Activated naive CD8-positive, alpha-beta T cell (primary cell): ENCODE measurements around the gene SMG6.
"Not testable (repeated sequence)": the region's sequence is repeated elsewhere in the genome, so short reads cannot be mapped to it uniquely, and the experiment has no call there.

Experiments used
- H3K27ac Mint-ChIP-seq: one replicate; pipeline ENCODE4 v1.8.0; 2021; ENCODE audit warnings: mixed read lengths
- H3K27me3 Mint-ChIP-seq: one replicate; pipeline ENCODE4 v1.8.0; 2021; ENCODE audit warnings: mixed read lengths
- H3K36me3 Mint-ChIP-seq: one replicate; pipeline ENCODE4 v1.8.0; 2021; ENCODE audit warnings: mixed read lengths
- H3K4me1 Mint-ChIP-seq: one replicate; pipeline ENCODE4 v1.8.0; 2021; ENCODE audit warnings: low read depth, mixed read lengths
- H3K4me3 Mint-ChIP-seq: one replicate; pipeline ENCODE4 v1.8.0; 2021; ENCODE audit warnings: mild to moderate bottlenecking, mixed read lengths
- H3K9me3 Mint-ChIP-seq: one replicate; pipeline ENCODE4 v1.8.0; 2021; ENCODE audit warnings: low read depth, mixed read lengths

Gene SMG6

GRCh38 chr17:2156666-2157065, 146.9 kb downstream of the SMG6 start:
- Mint-ChIP-seq H3K4me3 (no peak overlapping the region), H3K27ac (no peak overlapping the region), H3K27me3 (no peaks in the 10 kb centered on the region), H3K4me1 (peaks cover 19% of the 10 kb centered on the region), H3K9me3 (no peaks in the 10 kb centered on the region), H3K36me3 (peaks cover 2% of the 10 kb centered on the region)

GRCh38 chr17:2155573-2155972, 148.0 kb downstream of the SMG6 start:
- Mint-ChIP-seq H3K27ac (no peak overlapping the region), H3K36me3 (peaks cover 2% of the 10 kb centered on the region), H3K9me3 (no peaks in the 10 kb centered on the region), H3K4me1 (peaks cover 21% of the 10 kb centered on the region), H3K27me3 (no peaks in the 10 kb centered on the region), H3K4me3 (no peak overlapping the region)

- no peaks in the 10 kb centered on the region for H3K27me3 Mint-ChIP-seq
- peak overlapping the region; percentile 46 for H3K27ac Mint-ChIP-seq
- H3K36me3 Mint-ChIP-seq = peaks cover 6% of the 10 kb centered on the region
- H3K4me3 Mint-ChIP-seq = no peak overlapping the region
- no peaks in the 10 kb centered on the region for H3K9me3 Mint-ChIP-seq
- peaks cover 10% of the 10 kb centered on the region for H3K4me1 Mint-ChIP-seq
Measured at GRCh38 chr17:2151358-2152033, 152.1 kb downstream of the SMG6 start.

- Mint-ChIP-seq H3K36me3 (peaks cover 6% of the 10 kb centered on the region), H3K27ac (no peak overlapping the region)
Measured at GRCh38 chr17:2150806-2151205, 152.8 kb downstream of the SMG6 start.

GRCh38 chr17:2149934-2150333, 153.7 kb downstream of the SMG6 start:
- Mint-ChIP-seq H3K27me3 (no peaks in the 10 kb centered on the region), H3K4me3 (no peak overlapping the region), H3K36me3 (peaks cover 6% of the 10 kb centered on the region), H3K4me1 (peaks cover 6% of the 10 kb centered on the region), H3K9me3 (no peaks in the 10 kb centered on the region), H3K27ac (no peak overlapping the region)

More at GRCh38 chr17:2150806-2151205, 152.8 kb downstream of the SMG6 start:
- H3K9me3 Mint-ChIP-seq = no peaks in the 10 kb centered on the region
- no peak overlapping the region for H3K4me3 Mint-ChIP-seq
- peaks cover 12% of the 10 kb centered on the region for H3K4me1 Mint-ChIP-seq
- no peaks in the 10 kb centered on the region for H3K27me3 Mint-ChIP-seq

GRCh38 chr17:2146132-2146871, 157.3 kb downstream of the SMG6 start:
- Mint-ChIP-seq H3K4me1 (peaks cover 7% of the 10 kb centered on the region), H3K4me3 (no peak overlapping the region), H3K36me3 (peaks cover 7% of the 10 kb centered on the region), H3K27me3 (no peaks in the 10 kb centered on the region), H3K9me3 (no peaks in the 10 kb centered on the region), H3K27ac (no peak overlapping the region)

GRCh38 chr17:2144701-2145100, 158.9 kb downstream of the SMG6 start:
- Mint-ChIP-seq H3K4me1 (peaks cover 6% of the 10 kb centered on the region), H3K9me3 (no peaks in the 10 kb centered on the region), H3K27me3 (no peaks in the 10 kb centered on the region), H3K36me3 (peaks cover 7% of the 10 kb centered on the region), H3K27ac (no peak overlapping the region), H3K4me3 (no peak overlapping the region)

GRCh38 chr17:2143332-2143731, 160.3 kb downstream of the SMG6 start:
- no peak overlapping the region for H3K4me3 Mint-ChIP-seq
- H3K9me3 Mint-ChIP-seq = no peaks in the 10 kb centered on the region
- no peaks in the 10 kb centered on the region for H3K27me3 Mint-ChIP-seq
- H3K4me1 Mint-ChIP-seq = peaks cover 14% of the 10 kb centered on the region
- no peak overlapping the region for H3K27ac Mint-ChIP-seq
- peaks cover 2% of the 10 kb centered on the region for H3K36me3 Mint-ChIP-seq

GRCh38 chr17:2142682-2143081, 160.9 kb downstream of the SMG6 start:
- not testable (repeated sequence) for H3K27me3 Mint-ChIP-seq, H3K9me3 Mint-ChIP-seq, H3K36me3 Mint-ChIP-seq, H3K4me3 Mint-ChIP-seq, H3K27ac Mint-ChIP-seq
- peaks cover 21% of the 10 kb centered on the region for H3K4me1 Mint-ChIP-seq

GRCh38 chr17:2140683-2141082, 162.9 kb downstream of the SMG6 start:
- no peak overlapping the region for H3K27ac Mint-ChIP-seq
- H3K9me3 Mint-ChIP-seq = no peaks in the 10 kb centered on the region
- no peaks in the 10 kb centered on the region for H3K27me3 Mint-ChIP-seq
- H3K4me3 Mint-ChIP-seq = no peak overlapping the region
- H3K36me3 Mint-ChIP-seq = peaks cover 4% of the 10 kb centered on the region
- H3K4me1 Mint-ChIP-seq = peaks cover 20% of the 10 kb centered on the region

GRCh38 chr17:2138761-2139160, 164.8 kb downstream of the SMG6 start:
- Mint-ChIP-seq H3K4me3 (no peak overlapping the region), H3K27ac (peak overlapping the region; percentile 81), H3K27me3 (no peaks in the 10 kb centered on the region)

GRCh38 chr17:2138318-2138717, 165.3 kb downstream of the SMG6 start:
- peaks cover 4% of the 10 kb centered on the region for H3K36me3 Mint-ChIP-seq
- no peaks in the 10 kb centered on the region for H3K27me3 Mint-ChIP-seq
- peaks cover 20% of the 10 kb centered on the region for H3K4me1 Mint-ChIP-seq
- no peak overlapping the region for H3K4me3 Mint-ChIP-seq
- peak overlapping the region; percentile 81 for H3K27ac Mint-ChIP-seq
- no peaks in the 10 kb centered on the region for H3K9me3 Mint-ChIP-seq

More at GRCh38 chr17:2138761-2139160, 164.8 kb downstream of the SMG6 start:
- Mint-ChIP-seq H3K36me3 (peaks cover 4% of the 10 kb centered on the region), H3K9me3 (no peaks in the 10 kb centered on the region), H3K4me1 (peaks cover 20% of the 10 kb centered on the region)

GRCh38 chr17:2137342-2138098, 166.1 kb downstream of the SMG6 start:
- Mint-ChIP-seq H3K4me1 (peaks cover 18% of the 10 kb centered on the region), H3K27ac (peak overlapping the region; percentile 68), H3K36me3 (peaks cover 3% of the 10 kb centered on the region), H3K27me3 (no peaks in the 10 kb centered on the region), H3K9me3 (no peaks in the 10 kb centered on the region), H3K4me3 (no peak overlapping the region)

- Mint-ChIP-seq H3K27ac (no peak overlapping the region), H3K9me3 (no peaks in the 10 kb centered on the region), H3K4me1 (peaks cover 18% of the 10 kb centered on the region), H3K36me3 (peaks cover 4% of the 10 kb centered on the region), H3K27me3 (no peaks in the 10 kb centered on the region), H3K4me3 (no peak overlapping the region)
Measured at GRCh38 chr17:2136241-2136640, 167.3 kb downstream of the SMG6 start.

GRCh38 chr17:2128011-2128410, 175.6 kb downstream of the SMG6 start:
- Mint-ChIP-seq H3K27ac (no peak overlapping the region), H3K27me3 (no peaks in the 10 kb centered on the region), H3K4me1 (peaks cover 17% of the 10 kb centered on the region), H3K36me3 (peaks cover 9% of the 10 kb centered on the region), H3K4me3 (no peak overlapping the region), H3K9me3 (no peaks in the 10 kb centered on the region)
